IPS-20b (cell line): ENCODE results near the gene UST.

Experiments
- H3K27ac ChIP-seq: one replicate; pipeline ENCODE4 v1.5.1; 2013; ENCODE audit warnings: low read length
- H3K27me3 ChIP-seq: 2 replicates; pipeline ENCODE4 v1.6.1; 2013; ENCODE audit warnings: mild to moderate bottlenecking, low read length, inconsistent platforms; ENCODE audit not compliant: insufficient read depth
- H3K36me3 ChIP-seq: 2 replicates; pipeline ENCODE4 v1.6.1; 2013; ENCODE audit warnings: low read depth, mild to moderate bottlenecking, inconsistent platforms, low read length, moderate library complexity; ENCODE audit not compliant: insufficient read depth
- H3K4me1 ChIP-seq: 2 replicates; pipeline ENCODE4 v1.6.1; 2013; ENCODE audit warnings: mild to moderate bottlenecking, control low read depth, inconsistent platforms, low read length, moderate library complexity; ENCODE audit not compliant: insufficient read depth
- H3K4me3 ChIP-seq: 2 replicates; pipeline ENCODE4 v1.5.1; 2013; ENCODE audit warnings: mild to moderate bottlenecking, low read length, inconsistent platforms
- H3K9ac ChIP-seq: 2 replicates; pipeline ENCODE4 v1.6.1; 2013; ENCODE audit warnings: low read depth, mild to moderate bottlenecking, inconsistent platforms, low read length, moderate library complexity
- H3K9me3 ChIP-seq: 2 replicates; pipeline ENCODE4 v1.6.1; 2013; ENCODE audit warnings: mild to moderate bottlenecking, low read depth, low read length, inconsistent platforms; ENCODE audit not compliant: insufficient read depth

UST gene

GRCh38 chr6:149064660-149065015 lies 317.8 kb downstream of the UST start:
- peaks cover 3% of the 10 kb centered on the region; the same call in 1 of the 2 replicates for H3K4me1 ChIP-seq
- no peaks in the 10 kb centered on the region for H3K36me3 ChIP-seq
- no peak overlapping the region for H3K9ac ChIP-seq
- H3K27ac ChIP-seq, result no peak overlapping the region
- no peaks in the 10 kb centered on the region for H3K27me3 ChIP-seq
- no peak overlapping the region for H3K4me3 ChIP-seq
- no peaks in the 10 kb centered on the region for H3K9me3 ChIP-seq

GRCh38 chr6:149065121-149065520 lies 318.3 kb downstream of the UST start:
- Histone ChIP-seq H3K27me3 (no peaks in the 10 kb centered on the region), H3K9ac (no peak overlapping the region), H3K4me3 (no peak overlapping the region), H3K9me3 (no peaks in the 10 kb centered on the region), H3K4me1 (no peaks in the 10 kb centered on the region), H3K36me3 (no peaks in the 10 kb centered on the region), H3K27ac (no peak overlapping the region)

- Histone ChIP-seq H3K27me3 (no peaks in the 10 kb centered on the region), H3K36me3 (no peaks in the 10 kb centered on the region), H3K4me3 (no peak overlapping the region), H3K4me1 (no peaks in the 10 kb centered on the region), H3K9ac (no peak overlapping the region), H3K9me3 (no peaks in the 10 kb centered on the region), H3K27ac (no peak overlapping the region)
These were observed 319.1 kb downstream of the UST start for GRCh38 chr6:149065658-149066556.

GRCh38 chr6:149071997-149072396 lies 325.2 kb downstream of the UST start:
- Histone ChIP-seq H3K36me3 (peaks cover 25% of the 10 kb centered on the region; the same call in 1 of the 2 replicates), H3K4me1 (no peaks in the 10 kb centered on the region), H3K9ac (no peak overlapping the region), H3K27ac (no peak overlapping the region), H3K27me3 (no peaks in the 10 kb centered on the region), H3K9me3 (no peaks in the 10 kb centered on the region), H3K4me3 (no peak overlapping the region)

- Histone ChIP-seq H3K4me3 (no peak overlapping the region), H3K9ac (no peak overlapping the region), H3K27ac (no peak overlapping the region), H3K36me3 (peaks cover 33% of the 10 kb centered on the region; the same call in 1 of the 2 replicates), H3K9me3 (no peaks in the 10 kb centered on the region), H3K27me3 (no peaks in the 10 kb centered on the region), H3K4me1 (no peaks in the 10 kb centered on the region)
These were observed 328.0 kb downstream of the UST start for GRCh38 chr6:149074832-149075258.

GRCh38 chr6:149075616-149076354 lies 329.0 kb downstream of the UST start:
- Histone ChIP-seq H3K4me1 (no peaks in the 10 kb centered on the region), H3K36me3 (peaks cover 33% of the 10 kb centered on the region; the same call in 1 of the 2 replicates), H3K9me3 (no peaks in the 10 kb centered on the region), H3K9ac (no peak overlapping the region), H3K4me3 (no peak overlapping the region), H3K27me3 (no peaks in the 10 kb centered on the region), H3K27ac (no peak overlapping the region)

- Histone ChIP-seq H3K36me3 (peaks cover 33% of the 10 kb centered on the region; the same call in 1 of the 2 replicates), H3K9me3 (no peaks in the 10 kb centered on the region), H3K4me1 (no peaks in the 10 kb centered on the region), H3K27ac (no peak overlapping the region), H3K9ac (no peak overlapping the region), H3K27me3 (no peaks in the 10 kb centered on the region), H3K4me3 (no peak overlapping the region)
These were observed 329.5 kb downstream of the UST start for GRCh38 chr6:149076355-149076734.

GRCh38 chr6:149077208-149077607 lies 330.4 kb downstream of the UST start:
- no peak overlapping the region for H3K27ac ChIP-seq
- no peak overlapping the region for H3K9ac ChIP-seq
- no peaks in the 10 kb centered on the region for H3K4me1 ChIP-seq
- H3K9me3 ChIP-seq, result no peaks in the 10 kb centered on the region
- no peak overlapping the region for H3K4me3 ChIP-seq
- no peaks in the 10 kb centered on the region for H3K27me3 ChIP-seq
- H3K36me3 ChIP-seq, result peaks cover 33% of the 10 kb centered on the region; the same call in 1 of the 2 replicates

- H3K9ac ChIP-seq, result no peak overlapping the region
- peaks cover 33% of the 10 kb centered on the region; the same call in 1 of the 2 replicates for H3K36me3 ChIP-seq
- no peaks in the 10 kb centered on the region for H3K9me3 ChIP-seq
- no peak overlapping the region for H3K4me3 ChIP-seq
- H3K27ac ChIP-seq, result no peak overlapping the region
- H3K4me1 ChIP-seq, result no peaks in the 10 kb centered on the region
- H3K27me3 ChIP-seq, result no peaks in the 10 kb centered on the region
These were observed 331.5 kb downstream of the UST start for GRCh38 chr6:149078211-149078782.

GRCh38 chr6:149079456-149079855 lies 332.6 kb downstream of the UST start:
- Histone ChIP-seq H3K9ac (no peak overlapping the region), H3K4me1 (no peaks in the 10 kb centered on the region), H3K36me3 (peaks cover 23% of the 10 kb centered on the region; the same call in 1 of the 2 replicates), H3K27me3 (no peaks in the 10 kb centered on the region), H3K9me3 (no peaks in the 10 kb centered on the region), H3K4me3 (no peak overlapping the region), H3K27ac (no peak overlapping the region)

- Histone ChIP-seq H3K27me3 (no peaks in the 10 kb centered on the region), H3K9me3 (no peaks in the 10 kb centered on the region), H3K9ac (no peak overlapping the region), H3K4me1 (no peaks in the 10 kb centered on the region), H3K36me3 (peaks cover 18% of the 10 kb centered on the region; the same call in 1 of the 2 replicates), H3K27ac (no peak overlapping the region), H3K4me3 (no peak overlapping the region)
These were observed 333.2 kb downstream of the UST start for GRCh38 chr6:149079911-149080491.
